PC-9 (cell line): Measurements from ENCODE around the gene PTPRT. TPM values are rescaled to one million over a fixed set of nuclear protein-coding genes. Genes with fewer than 3 reads are reported as not detected.

Experiments used
- BruUV-seq: library from RNA; stranded (reverse); fragments of 400-500 nt; replicated peaks from 2 replicates; lab custom pipeline; 2021; lab: Mats Ljungman, UMichigan
- CTCF ChIA-PET: fragments of 300-600 bp; sonication (Branson Sonifier 250); formaldehyde crosslinking; loops from one replicate; lab custom pipeline; 2022; ENCODE audit warnings: antibody characterized with exemption; lab: Charles Lee
- POLR2A ChIA-PET: fragments of 300-600 bp; sonication (Branson Sonifier 250); formaldehyde crosslinking; loops from one replicate; lab custom pipeline; 2022; ENCODE audit warnings: antibody characterized with exemption; ENCODE audit not compliant: unreplicated experiment; lab: Charles Lee
- DNase-seq, 2 experiments: peaks; one replicate each; pipeline versions ENCODE4 v3.0.0 to v3.0.0-alpha.2; 2015 to 2022; ENCODE audit warnings: mixed read lengths in 1 of 2
- H2AFZ ChIP-seq: fragments of 200-600 bp; sonication (generic); 2 replicates; pipeline ENCODE4 v1.8.1; 2017; ENCODE audit warnings: antibody characterized with exemption
- H3F3A ChIP-seq: fragments of 200-600 bp; sonication (generic); 2 replicates; pipeline ENCODE4 v1.8.1; 2017; ENCODE audit warnings: antibody characterized with exemption, mild to moderate bottlenecking, low read depth; ENCODE audit not compliant: insufficient read depth
- H3K27ac ChIP-seq: fragments of 200-600 bp; sonication (generic); 2 replicates; pipeline ENCODE4 v1.6.1; 2016; ENCODE audit warnings: mixed run types
- H3K27me3 ChIP-seq: fragments of 200-600 bp; sonication (generic); 2 replicates; pipeline ENCODE4 v1.6.1; 2016; ENCODE audit warnings: low read depth, mixed run types; ENCODE audit not compliant: insufficient read depth
- H3K36me3 ChIP-seq: fragments of 200-600 bp; sonication (generic); 2 replicates; pipeline ENCODE4 v1.6.1; 2016; ENCODE audit warnings: low read depth, mixed run types
- H3K4me1 ChIP-seq: fragments of 200-600 bp; sonication (generic); replicated peaks from 2 replicates; pipeline ENCODE4 v1.6.1; 2016; ENCODE audit warnings: mixed run types; ENCODE audit not compliant: insufficient read depth
- H3K4me2 ChIP-seq: fragments of 200-600 bp; sonication (generic); 2 replicates; pipeline ENCODE4 v1.6.1; 2017; ENCODE audit warnings: mixed run types
- H3K4me3 ChIP-seq: fragments of 200-600 bp; sonication (generic); 2 replicates; pipeline ENCODE4 v1.6.1; 2016; ENCODE audit warnings: mixed run types
- H3K79me2 ChIP-seq: fragments of 200-600 bp; sonication (generic); 2 replicates; pipeline ENCODE4 v1.6.1; 2017; ENCODE audit warnings: low read depth, mixed run types
- H3K9me2 ChIP-seq: fragments of 200-600 bp; sonication (generic); 2 replicates; pipeline ENCODE4 v1.8.1; 2017; ENCODE audit warnings: mild to moderate bottlenecking; ENCODE audit not compliant: insufficient read depth
- H3K9me3 ChIP-seq: fragments of 200-600 bp; sonication (generic); 2 replicates; pipeline ENCODE4 v1.8.1; 2016; ENCODE audit warnings: low read depth; ENCODE audit not compliant: insufficient read depth
- H4K20me1 ChIP-seq: fragments of 200-600 bp; sonication (generic); 2 replicates; pipeline ENCODE4 v1.8.1; 2017; ENCODE audit not compliant: insufficient read depth
- CTCF ChIP-seq: fragments of 200-600 bp; sonication (generic); conservative IDR thresholded peaks from 2 replicates; pipeline ENCODE4 v1.6.1; 2017; ENCODE audit warnings: mixed run types, antibody characterized with exemption, mild to moderate bottlenecking, moderate library complexity
- EZH2 ChIP-seq: fragments of 200-600 bp; sonication (generic); IDR thresholded peaks from 2 replicates; pipeline ENCODE4 v1.8.0; 2017; ENCODE audit warnings: antibody characterized with exemption, low read depth
- intact Hi-C: fragments of 100-400 bp; cut with micrococcal nuclease; formaldehyde crosslinking; loops from one replicate; pipeline ENCODE4 v1.10.0; 2022; ENCODE audit not compliant: unreplicated experiment
- total RNA-seq: library from RNA; stranded (reverse); gene quantifications from 2 replicates; pipeline ENCODE4 v1.2.3, GENCODE V29; 2021

PTPRT gene
- total RNA-seq, 1 experiment from 2014 or later = not detected

- no peak overlapping the region for H3K27ac ChIP-seq
- no peaks in the 10 kb centered on the region for H3K4me1 ChIP-seq
- intact Hi-C loops = no loop called here
- H3K4me2 ChIP-seq = no peak overlapping the region
- H3K9me2 ChIP-seq = no peaks in the 10 kb centered on the region
- H3K79me2 ChIP-seq = no peaks in the 10 kb centered on the region
- TF ChIP-seq EZH2 (no peak), CTCF (no peak)
- no peak for DNase-seq
- no peaks in the 10 kb centered on the region for H3K9me3 ChIP-seq
- H3K27me3 ChIP-seq = peaks cover 46% of the 10 kb centered on the region
- POLR2A ChIA-PET = no interaction called here
- no peak overlapping the region for H2AFZ ChIP-seq
- H3K4me3 ChIP-seq = no peak overlapping the region
- no peaks in the 10 kb centered on the region for H3K36me3 ChIP-seq
- H3F3A ChIP-seq = no peaks in the 10 kb centered on the region
- CTCF ChIA-PET = no interaction called here
- no TSS peak for BruUV-seq
- H4K20me1 ChIP-seq = no peaks in the 10 kb centered on the region
These were observed 633.1 kb downstream of the PTPRT start for GRCh38 chr20:42556575-42556974.

- ChIA-PET CTCF (no interaction called here), POLR2A (no interaction called here)
- Histone ChIP-seq H2AFZ (no peak overlapping the region), H3K9me3 (no peaks in the 10 kb centered on the region), H4K20me1 (no peaks in the 10 kb centered on the region), H3K27me3 (peaks cover 40% of the 10 kb centered on the region), H3K36me3 (no peaks in the 10 kb centered on the region), H3K9me2 (no peaks in the 10 kb centered on the region), H3F3A (no peaks in the 10 kb centered on the region), H3K4me2 (no peak overlapping the region), H3K4me3 (no peak overlapping the region), H3K4me1 (no peaks in the 10 kb centered on the region), H3K27ac (no peak overlapping the region), H3K79me2 (no peaks in the 10 kb centered on the region)
- TF ChIP-seq EZH2 (no peak), CTCF (no peak)
- BruUV-seq = no TSS peak
- no peak for DNase-seq
- intact Hi-C loops = no loop called here
These were observed 636.3 kb downstream of the PTPRT start for GRCh38 chr20:42553374-42553773.

GRCh38 chr20:42549496-42549895 lies 640.2 kb downstream of the PTPRT start:
- H3K9me2 ChIP-seq = no peaks in the 10 kb centered on the region
- no peak for TF ChIP-seq EZH2
- no peak for TF ChIP-seq CTCF
- CTCF ChIA-PET = no interaction called here

More at GRCh38 chr20:42549496-42549895, 640.2 kb downstream of the PTPRT start:
- intact Hi-C loops = no loop called here
- Histone ChIP-seq H3F3A (no peaks in the 10 kb centered on the region), H3K36me3 (no peaks in the 10 kb centered on the region), H3K27me3 (peaks cover 25% of the 10 kb centered on the region; the same call in 1 of the 2 replicates), H3K4me1 (no peaks in the 10 kb centered on the region), H3K79me2 (no peaks in the 10 kb centered on the region), H3K4me3 (no peak overlapping the region), H3K9me3 (no peaks in the 10 kb centered on the region), H3K4me2 (no peak overlapping the region), H3K27ac (no peak overlapping the region), H4K20me1 (no peaks in the 10 kb centered on the region), H2AFZ (no peak overlapping the region)
- POLR2A ChIA-PET = no interaction called here
- no peak for DNase-seq
- no TSS peak for BruUV-seq
